Measurements from ENCODE around the gene TEX51.

The TEX51 gene

DNA sequence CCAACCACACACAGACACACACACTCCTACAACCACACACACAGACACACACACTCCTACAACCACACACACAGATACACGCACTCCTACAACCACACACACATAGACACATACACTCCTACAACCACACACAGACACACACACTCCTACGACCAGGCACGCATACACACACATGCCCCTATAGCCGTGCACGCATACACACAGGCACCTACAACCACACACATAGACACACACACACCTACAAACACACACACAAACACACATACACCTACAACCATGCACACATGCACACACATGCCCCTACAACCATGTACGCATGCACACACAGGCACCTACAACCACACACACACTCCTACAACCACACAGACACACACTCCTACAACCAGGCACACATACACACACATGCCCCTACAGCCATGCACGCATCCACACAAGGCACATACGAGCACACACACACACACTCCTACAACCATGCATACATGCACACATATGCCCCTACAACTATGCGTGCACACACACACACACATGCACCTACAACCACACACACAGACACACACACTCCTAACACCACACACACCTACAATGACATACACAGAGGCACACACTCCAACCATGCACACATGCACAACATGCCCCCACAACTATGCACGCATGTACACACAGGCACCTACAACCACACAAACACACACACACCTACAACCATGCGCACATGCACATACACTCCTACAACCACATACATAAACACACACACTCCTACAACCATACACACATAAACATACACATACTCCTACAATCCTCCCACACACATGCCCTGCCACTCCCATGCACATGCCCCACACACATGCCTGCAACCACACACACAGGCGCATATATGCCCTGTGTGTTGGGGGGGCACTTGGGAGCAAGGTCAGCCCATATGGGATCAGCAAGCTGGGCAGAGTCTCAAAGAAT is 19.1 kb upstream of the TEX51 start:
- DNase-seq (ENCODE audit: low spot score) = no peak

DNA sequence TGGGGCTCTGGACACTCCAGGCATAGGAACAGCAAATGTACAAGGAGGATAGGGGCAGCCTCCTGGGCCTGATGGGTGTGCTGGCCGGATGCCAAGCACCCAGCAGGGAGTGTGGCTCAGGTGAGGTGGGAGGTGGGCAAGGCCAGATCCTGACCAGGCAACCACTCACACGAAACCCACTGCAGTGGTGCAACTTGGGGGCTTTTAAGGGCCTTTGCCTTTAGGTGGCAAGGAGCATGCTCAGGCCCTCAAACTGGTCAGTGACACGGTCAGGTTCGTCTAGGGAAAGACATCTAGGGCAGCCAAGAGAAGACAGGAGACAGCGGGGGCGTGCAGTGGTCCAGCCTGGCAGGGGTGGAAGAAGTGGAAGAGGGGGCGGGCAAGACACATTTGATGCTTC is 18.4 kb upstream of the TEX51 start:
- no peak for DNase-seq (ENCODE audit: low spot score)

DNA sequence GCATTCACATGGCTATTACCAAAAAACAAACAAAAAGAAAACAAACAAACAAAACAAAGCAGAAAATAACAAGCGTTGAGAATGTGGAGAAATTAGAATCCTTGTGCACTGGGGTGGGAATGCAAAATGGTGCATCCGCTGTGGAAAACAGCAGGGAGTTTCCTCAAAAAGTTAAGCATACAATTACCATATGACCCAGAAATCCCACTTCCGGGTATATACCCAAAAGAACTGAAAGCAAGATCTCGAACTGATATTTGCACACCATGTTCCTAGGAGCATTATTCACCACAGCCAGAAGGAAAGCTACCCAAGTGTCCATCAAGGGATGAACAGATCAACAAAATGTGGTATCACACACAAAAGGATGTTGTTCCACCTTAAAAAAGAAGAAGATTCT is 17.9 kb upstream of the TEX51 start:
- DNase-seq (ENCODE audit: low spot score) = no peak

DNA sequence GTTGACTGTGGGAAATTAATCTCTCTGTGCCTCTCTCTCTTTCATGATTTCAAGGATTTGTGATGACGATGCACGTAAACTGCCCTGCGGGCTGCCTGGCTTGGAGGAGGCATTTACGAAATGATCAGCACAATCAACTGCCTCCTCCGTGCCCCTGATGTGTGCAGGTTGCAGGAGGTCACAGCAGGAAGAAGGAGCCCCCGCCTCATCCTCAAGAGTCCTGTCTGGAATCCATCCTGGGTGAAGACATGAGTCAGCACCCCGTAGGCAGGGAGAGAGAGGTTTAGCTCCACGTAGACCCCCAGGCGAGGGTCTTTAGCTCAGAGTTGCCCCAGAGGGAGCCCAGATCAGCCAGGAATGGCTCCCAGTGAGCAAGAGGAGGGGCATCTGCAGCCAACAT is 17.1 kb upstream of the TEX51 start:
- DNase-seq (ENCODE audit: low spot score) = no peak

DNA sequence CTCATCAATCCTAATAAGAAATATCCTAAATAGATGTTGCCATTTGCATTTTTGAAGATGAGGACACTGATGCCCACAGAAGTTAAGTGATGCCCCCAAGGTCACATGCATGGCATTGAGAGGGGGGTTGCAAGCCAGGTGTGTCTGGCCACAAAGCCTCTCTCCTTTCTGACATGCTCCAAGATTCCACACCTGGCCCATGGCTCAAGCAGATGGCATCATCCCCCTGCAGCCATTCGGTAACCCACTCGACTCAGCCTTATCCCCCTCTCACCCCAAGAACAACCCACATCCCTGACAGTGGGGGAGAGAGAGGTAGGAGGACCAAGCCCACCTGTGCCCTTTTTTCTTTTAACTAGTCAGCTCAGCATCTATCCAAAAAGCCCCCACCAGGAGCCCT is 16.5 kb upstream of the TEX51 start:
- DNase-seq (ENCODE audit: low spot score) = no peak

DNA sequence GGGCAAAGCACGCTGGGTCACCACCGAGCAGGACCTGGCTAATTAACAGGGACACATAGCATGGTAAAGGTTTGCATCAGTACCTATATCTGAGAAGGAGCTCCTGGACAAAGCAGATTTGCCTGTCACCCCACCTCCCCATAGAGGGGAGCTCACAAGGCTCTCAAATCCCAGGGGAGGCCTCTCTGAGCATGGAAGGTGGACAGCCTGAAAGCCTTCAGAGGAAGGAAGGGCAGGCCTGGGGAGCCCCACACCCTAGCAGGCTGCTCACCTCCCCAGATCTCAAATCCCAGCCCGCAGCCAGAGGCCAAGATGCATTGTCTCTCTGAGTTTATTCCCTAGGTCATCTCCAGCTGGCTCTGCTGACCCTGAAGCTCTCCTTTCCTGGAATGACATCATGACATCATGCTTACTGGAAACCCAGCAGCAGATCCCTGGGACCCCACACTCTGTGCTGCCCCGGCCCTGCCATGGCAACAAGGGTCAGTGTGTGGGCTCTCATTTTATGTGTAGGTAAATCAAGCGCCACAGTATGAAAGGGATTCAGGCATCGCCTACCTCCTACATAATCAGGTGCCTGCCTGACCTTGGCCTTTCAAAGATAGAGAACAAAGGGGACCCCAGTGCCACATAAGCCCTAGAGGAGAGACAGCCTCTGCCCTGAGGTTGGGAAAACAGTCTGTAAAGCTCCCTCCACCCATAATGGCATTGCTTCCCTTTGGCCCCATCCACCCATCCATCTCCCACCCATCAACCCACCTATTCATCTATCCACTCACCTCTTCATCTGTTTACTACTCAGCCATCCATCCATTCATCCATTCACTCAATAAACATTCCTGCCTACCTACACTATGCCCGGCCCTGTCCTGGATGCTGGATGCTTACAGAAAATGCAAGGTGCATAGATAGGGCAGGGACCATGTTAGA is 15.7 kb upstream of the TEX51 start:
- no peak for DNase-seq (ENCODE audit: low spot score)

DNA sequence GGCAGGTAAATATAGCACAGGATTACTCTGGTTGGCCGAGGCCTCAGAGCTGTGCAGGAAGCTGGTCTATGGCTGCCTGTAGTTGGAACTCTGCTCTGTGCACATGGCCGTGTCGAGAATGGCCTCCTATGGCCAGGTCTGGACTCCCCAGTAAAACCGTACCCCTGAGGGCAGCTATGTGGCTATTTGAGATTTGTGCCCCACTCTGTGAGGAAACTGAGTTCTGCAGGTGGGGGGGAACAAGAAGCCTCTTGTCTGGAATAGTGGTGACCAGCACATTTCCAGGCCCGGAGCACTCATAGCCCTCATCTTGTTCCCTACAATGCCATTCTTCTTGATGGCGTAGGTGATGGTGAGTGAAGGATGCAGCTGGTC is 15.0 kb upstream of the TEX51 start:
- DNase-seq (ENCODE audit: low spot score) = no peak

DNA sequence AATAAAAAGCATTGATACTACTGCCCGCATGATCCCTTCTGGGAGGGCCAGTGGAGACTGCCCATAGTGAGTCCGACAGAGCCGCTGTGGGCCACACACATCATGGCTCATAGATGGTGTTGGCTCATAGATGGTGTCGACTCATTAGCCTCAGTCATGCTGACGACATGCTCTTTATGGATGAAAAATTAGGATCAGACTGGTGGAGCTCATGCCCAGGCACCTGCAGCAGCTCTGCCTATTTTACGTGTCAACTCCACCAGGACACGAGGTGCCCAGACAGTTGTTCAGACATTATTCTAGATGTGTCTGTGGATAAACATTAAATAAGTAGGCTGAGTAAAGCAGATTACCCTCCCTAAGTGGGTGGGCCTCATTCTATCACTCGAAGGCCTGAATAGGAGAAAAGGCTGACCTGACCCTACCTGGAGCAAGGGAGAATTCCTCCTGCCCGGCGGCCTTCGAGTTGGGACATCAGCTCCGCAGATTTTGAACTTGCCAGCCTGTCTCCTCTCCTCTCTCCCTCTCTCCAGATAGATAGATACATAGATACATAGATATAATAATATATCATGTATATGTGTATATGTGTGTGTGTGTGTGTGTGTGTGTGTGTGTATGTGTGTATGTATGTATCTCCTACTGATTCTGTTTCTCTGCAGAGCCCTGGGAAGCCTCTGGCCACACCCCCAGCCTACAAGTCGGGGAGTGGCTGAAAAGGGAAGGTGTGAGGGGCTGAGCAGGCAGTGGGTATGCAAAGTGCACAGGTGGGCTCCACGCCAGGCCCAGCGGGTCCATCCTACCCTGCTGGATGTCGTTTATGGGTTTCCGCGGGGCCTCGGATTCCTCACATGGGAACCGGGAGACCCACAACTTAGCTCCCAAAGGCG is 13.6 kb upstream of the TEX51 start:
- no peak for DNase-seq (ENCODE audit: low spot score)

DNA sequence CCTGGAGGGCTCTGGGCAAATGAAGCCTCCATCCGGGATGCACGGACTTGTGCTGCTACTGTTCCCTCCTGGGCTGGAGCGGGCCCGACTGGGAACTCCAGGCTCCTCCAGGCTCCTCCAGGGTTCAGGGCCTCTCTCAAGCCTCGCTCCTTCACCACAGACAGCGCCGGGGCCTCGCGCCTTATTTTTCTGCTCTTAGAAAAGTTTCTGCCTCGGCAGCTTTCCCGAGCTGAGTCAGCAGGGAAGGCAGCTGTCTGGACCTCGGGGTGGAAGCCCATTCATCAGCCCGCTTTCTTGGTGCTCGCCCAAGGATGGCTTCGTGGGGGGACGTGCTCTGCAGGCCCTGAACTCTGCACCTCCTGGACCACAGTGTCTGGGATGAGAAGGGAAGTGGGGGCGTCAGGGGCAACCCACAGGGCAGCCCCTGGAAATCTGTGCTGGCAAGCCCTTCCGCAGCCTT is 12.9 kb upstream of the TEX51 start:
- DNase-seq (ENCODE audit: low spot score) = no peak

DNA sequence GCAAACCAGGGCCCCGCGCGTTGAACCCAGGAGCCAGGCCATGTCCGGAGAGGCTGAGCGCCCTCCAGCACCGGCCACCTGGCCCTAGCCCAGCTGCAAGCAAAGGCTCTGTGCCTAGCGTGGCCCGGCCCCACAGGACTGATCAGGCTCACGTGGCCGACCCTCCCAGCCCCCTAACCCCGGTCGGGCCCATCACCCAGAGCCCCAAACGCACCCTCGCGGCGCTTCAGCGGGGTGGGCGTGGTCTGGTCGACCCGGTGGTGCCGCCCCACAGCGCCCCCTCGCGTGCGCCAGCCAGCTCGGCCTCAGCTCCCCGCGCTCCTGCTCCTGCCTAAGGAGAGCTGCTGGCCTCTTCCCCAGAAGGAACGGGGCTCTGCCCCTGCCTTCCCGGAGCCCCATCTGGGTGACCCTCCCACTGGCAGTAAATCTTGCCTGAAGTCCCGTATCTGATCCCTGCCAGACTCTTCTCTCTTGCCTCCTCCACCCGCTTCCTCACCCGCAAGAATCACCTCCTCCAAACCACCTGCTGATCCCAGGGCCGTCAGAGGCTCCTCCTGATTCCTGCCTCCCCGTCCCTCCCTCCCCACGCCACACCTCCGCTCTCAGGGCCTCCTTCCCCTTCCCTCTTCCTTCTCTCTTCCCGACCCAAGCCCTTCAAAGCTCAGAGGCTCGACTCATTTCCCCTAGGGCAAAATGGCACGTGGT is 12.3 kb upstream of the TEX51 start:
- peak; percentile 4 for DNase-seq (ENCODE audit: low spot score)

DNA sequence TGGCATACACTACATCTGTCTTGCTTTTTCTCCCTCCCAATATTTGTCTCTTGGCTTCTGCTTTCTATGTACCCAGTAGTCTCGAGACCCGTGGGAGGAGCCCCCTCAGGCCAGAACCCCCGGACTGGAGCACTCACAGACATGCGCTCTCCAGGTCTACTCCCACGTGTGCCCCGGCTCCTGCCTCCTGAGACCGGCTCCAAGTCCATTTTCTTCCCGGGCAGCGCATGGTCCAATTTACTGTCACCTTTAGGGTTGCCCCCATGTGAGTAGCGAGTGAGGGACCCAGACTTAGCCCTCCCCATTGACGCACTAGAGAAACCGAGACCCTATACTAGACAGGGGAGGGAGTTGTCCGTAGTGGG is 11.8 kb upstream of the TEX51 start:
- DNase-seq (ENCODE audit: low spot score) = no peak

DNA sequence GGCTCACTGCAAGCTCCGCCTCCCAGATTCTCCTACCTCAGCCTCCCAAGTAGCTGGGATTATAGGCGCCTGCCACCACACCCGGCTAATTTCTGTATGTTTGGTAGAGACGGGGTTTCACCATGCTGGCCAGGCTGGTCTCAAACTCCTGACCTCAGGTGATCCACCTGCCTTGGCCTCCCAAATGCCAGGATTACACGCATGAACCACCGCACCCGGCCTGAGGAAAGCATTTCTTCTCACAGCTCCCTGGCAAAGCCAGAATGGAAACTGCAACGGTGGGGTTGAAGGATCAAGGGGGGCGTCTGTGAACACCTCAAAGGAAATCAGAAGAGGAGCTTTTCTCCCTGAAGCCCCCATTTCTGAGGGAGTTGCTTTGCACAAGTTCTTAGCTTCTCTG is 11.2 kb upstream of the TEX51 start:
- DNase-seq (ENCODE audit: low spot score) = no peak

DNA sequence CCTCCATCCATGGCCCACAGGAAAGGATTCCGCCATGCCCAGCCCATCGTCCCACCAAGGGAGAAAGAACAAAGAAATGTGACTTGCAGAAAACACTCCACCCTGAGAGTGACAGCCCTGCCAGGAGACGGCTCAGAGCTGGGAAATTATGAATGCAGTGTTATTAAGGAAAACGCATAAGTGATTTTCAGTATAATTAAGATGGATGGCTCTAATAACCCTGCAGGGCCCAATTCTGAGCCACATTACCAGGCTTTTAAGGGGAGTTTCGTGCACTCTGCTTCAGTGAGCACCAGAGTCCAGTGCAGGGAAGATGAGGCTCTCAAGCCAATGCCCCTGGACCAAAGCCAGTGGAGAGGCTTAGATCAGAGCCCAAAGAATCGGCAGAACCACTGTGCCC is 10.6 kb upstream of the TEX51 start:
- no peak for DNase-seq (ENCODE audit: low spot score)

DNA sequence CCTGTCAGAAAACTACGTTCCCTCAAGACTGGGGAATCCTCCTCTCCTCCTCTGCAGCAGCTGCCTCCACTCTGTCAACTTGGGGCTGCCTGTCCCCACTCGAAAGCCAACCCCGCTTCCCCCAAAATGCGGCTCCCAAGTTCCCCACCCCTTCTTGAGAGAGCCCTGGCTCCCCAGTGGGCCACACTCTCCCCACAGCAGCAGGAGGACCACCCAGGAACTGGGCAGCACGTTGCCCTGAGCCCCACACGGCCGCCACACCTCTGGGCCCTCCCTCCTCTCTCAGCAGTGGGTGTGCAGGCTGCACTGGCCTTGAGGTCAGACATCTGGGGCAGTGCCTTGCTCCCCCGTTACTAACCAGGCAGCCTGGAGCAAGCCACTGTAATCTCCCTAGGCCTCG is 9.6 kb upstream of the TEX51 start:
- no peak for DNase-seq (ENCODE audit: low spot score)

DNA sequence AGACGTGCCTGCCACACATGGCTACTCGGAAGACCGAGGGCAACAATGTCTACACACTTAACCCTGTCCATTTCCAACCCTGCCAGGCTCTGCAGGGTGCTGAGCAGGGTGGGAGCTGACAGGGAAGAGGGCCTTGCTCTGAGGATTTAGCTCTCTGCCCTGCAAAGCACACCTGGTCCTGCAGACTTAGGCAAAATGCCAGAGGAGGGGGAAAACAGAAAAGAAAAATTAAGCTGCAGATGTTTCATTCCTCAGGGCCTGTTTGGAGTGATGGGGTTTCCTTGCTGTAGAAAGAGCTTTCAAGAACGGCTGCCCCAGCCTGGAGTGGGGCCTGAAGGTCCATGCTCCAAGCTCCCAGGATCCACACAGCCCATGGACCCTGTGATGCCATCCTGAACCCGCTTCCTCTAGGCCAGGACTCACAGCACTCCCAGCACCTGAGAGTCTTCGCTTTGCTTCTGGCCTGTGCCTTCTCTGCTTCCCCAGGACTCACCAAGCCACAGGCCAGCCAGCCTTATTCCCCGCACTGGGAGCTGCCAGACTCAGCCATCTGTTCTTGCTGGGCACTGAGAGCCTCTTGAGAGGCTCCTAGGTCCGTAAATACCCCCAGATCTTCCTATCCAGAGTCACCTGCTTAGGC is 9.1 kb upstream of the TEX51 start:
- DNase-seq (ENCODE audit: low spot score) = no peak

DNA sequence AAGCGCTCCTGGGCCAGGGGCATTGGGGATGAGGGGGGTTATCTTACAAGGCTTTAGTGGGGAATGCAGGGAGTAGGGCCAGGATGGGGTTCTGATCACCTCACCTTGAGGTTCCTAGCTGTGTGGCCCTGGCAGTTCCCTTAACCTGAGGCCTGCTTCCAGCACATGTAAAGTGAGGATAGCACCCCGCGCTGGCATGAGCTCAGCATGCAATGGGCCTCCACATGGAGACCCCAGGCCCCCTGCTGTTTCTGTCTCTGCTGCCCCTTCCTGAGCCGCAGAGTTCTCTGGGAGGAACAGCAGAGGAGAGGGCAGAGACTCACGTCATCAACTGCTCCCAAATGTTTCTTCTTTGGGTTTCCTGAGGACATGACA is 8.6 kb upstream of the TEX51 start:
- no peak for DNase-seq (ENCODE audit: low spot score)

DNA sequence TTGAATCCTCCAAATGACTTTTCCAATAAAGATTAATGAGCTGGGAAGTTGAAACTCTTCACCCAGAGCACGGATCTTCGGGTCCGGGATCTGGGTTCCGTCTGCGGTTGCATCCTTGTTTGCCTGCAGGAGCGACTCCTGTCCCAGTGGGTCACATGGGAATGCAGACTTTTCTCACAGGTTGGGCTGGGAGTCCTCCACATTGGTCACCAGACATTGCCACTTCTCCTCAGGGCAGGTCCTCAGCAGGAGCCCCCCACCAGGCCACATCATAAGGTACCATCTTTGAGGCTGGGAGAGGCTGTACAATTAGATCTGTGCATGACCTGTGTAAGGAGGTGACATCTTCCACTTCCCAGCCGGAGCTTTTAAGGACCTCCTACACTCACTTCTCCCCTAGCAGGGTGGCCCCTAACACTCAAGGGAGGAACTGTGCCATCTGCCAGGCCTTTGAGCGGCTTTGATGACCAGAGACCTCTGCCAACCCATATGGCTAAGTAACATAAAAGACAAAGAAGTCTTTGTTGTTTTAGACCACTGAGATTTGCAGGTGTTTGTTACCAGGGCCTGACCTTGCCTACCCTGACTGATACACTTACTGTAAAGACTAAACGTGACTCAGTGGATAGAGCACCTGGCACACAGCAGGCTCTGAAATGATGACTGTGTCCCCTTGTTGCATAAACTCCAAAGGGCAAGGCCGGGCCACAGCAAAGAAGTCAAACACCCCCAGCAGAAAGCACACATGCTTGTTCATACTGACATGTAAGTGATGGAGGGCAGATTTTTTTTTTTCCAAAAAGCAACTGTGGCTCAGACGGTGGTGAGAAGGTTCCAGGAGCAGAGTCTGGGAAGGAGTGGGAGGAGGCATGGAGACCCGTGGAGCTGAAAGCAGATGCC is 7.9 kb upstream of the TEX51 start:
- no peak for DNase-seq (ENCODE audit: low spot score)

DNA sequence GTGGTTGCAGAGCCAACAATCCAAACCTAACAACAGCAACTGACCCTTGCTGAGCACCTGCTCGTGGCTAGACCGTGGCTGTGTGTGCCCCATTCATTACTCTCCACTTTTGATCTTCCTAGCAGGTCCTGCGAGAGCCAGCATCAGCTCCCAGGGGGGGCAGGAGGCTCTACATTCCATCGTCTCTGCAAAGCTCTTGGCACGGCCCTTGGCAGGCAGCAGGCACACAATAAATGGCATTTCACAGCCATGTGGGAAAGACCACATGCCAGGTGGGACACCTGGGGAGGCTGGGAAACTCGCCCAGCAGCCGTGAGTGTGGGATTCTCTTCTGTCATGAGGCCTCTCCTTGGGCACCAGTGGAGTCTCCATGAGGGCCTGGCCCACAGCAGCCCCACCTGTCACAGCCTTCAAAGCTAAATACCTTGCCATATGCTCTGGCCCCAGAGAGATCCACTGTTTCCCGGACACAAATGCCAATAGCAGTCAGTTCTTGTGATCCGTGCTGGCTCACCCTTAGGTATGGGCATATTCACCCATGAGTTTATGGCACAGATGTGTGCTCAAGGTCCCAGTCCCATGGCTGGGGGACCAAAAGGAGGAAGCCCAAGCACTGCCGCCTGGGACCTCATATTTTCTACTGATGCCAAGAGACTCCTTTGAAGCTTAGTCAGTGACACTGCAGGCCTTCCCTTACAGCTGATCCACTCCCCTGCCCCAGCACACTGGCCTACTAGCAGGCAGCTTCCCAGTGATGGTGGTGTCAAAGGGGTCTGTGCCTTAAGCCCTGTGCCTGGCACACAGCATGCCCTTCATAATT is 6.8 kb upstream of the TEX51 start:
- no peak for DNase-seq (ENCODE audit: low spot score)

DNA sequence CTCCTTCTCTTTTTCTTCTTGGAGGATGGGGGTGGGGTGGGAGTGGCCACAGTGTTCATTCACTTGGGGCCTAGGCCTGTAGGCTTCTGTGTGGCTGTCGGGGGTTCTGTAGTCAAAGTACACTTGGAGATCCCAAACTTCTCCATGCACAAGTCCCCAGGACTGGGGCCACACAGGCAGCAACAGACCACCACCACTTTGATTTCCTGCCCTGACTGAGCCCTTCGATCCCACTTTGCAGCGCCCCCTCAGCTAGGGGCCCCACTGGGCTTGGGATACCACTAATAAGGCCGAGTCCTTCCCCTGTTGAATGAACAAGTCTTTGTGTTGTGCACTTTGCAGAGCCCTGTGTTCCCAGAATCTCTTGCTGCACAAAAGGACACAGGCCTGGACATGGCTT is 5.5 kb upstream of the TEX51 start:
- no peak for DNase-seq (ENCODE audit: low spot score)
